Thoracic aorta (tissue), 2 donors: ENCODE results near the gene NCAPD3. TPM values are rescaled to one million over a fixed set of nuclear protein-coding genes. Genes with fewer than 3 reads are reported as not detected.

Source experiments
- ATAC-seq: fragments of 150-250 bp; one replicate; pipeline ENCODE4 v1.8.0; 2017; ENCODE audit warnings: low read depth; ENCODE audit not compliant: insufficient number of reproducible peaks, low FRiP score
- DNase-seq: peaks from one replicate; pipeline ENCODE4 v3.0.0-alpha.2; 2020; ENCODE audit warnings: low spot score
- H3K27ac ChIP-seq, 2 donors: fragments of 200-600 bp; sonication (generic); 1 replicate in 1 of 2; 2 replicates in 1 of 2; pipeline ENCODE4 v1.5.1; 2016; ENCODE audit warnings: mild to moderate bottlenecking in 2 of 2, moderate library complexity in 2 of 2
- H3K27me3 ChIP-seq: fragments of 200-600 bp; sonication (generic); replicated peaks from 2 replicates; pipeline ENCODE4 v1.6.0; 2016; ENCODE audit warnings: mild to moderate bottlenecking; ENCODE audit not compliant: insufficient read depth
- H3K36me3 ChIP-seq: fragments of 200-600 bp; sonication (generic); one replicate; pipeline ENCODE4 v1.5.1; 2016
- H3K4me1 ChIP-seq, 2 donors: fragments of 200-600 bp; sonication (generic); 1 replicate in 1 of 2; 2 replicates in 1 of 2; pipeline versions ENCODE4 v1.5.1 to v1.6.0; 2016; ENCODE audit warnings: low read depth in 2 of 2, mild to moderate bottlenecking in 1 of 2; ENCODE audit not compliant: control insufficient read depth in 1 of 2
- H3K4me3 ChIP-seq: fragments of 200-600 bp; sonication (generic); 2 replicates; pipeline ENCODE4 v1.5.1; 2016; ENCODE audit warnings: mild to moderate bottlenecking
- H3K9me3 ChIP-seq: fragments of 200-600 bp; sonication (generic); 2 replicates; pipeline ENCODE4 v1.5.1; 2016
- total RNA-seq, 2 donors: library from RNA; depleted of rRNA; stranded (reverse); fragments of >200 nt; gene quantifications; one replicate each; pipeline versions ENCODE4 v1.1.0 to v1.2.3, GENCODE V29; 2016
- TF ChIP-seq, protein P1 (sequence below): fragments of 200-600 bp; sonication (generic); IDR thresholded peaks from one replicate; pipeline ENCODE4 v1.5.1; 2019; ENCODE audit warnings: antibody characterized with exemption

NCAPD3 gene
- total RNA-seq, 2 donors from 2014 or later, result 7.4 to 9.2 TPM

GRCh38 chr11:134250246-134250645 lies 26.5 kb upstream of the NCAPD3 start:
- Histone ChIP-seq H3K36me3 (peaks cover 44% of the 10 kb centered on the region), H3K27ac (no peak overlapping the region), H3K4me1 (peaks cover 17 to 21% of the 10 kb centered on the region in 2 donors), H3K9me3 (no peaks in the 10 kb centered on the region), H3K27me3 (no peaks in the 10 kb centered on the region), H3K4me3 (no peak overlapping the region)
- TF ChIP-seq, protein P1, sequence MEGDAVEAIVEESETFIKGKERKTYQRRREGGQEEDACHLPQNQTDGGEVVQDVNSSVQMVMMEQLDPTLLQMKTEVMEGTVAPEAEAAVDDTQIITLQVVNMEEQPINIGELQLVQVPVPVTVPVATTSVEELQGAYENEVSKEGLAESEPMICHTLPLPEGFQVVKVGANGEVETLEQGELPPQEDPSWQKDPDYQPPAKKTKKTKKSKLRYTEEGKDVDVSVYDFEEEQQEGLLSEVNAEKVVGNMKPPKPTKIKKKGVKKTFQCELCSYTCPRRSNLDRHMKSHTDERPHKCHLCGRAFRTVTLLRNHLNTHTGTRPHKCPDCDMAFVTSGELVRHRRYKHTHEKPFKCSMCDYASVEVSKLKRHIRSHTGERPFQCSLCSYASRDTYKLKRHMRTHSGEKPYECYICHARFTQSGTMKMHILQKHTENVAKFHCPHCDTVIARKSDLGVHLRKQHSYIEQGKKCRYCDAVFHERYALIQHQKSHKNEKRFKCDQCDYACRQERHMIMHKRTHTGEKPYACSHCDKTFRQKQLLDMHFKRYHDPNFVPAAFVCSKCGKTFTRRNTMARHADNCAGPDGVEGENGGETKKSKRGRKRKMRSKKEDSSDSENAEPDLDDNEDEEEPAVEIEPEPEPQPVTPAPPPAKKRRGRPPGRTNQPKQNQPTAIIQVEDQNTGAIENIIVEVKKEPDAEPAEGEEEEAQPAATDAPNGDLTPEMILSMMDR, result no peak
- no peak for DNase-seq
- no peak for ATAC-seq

DNA sequence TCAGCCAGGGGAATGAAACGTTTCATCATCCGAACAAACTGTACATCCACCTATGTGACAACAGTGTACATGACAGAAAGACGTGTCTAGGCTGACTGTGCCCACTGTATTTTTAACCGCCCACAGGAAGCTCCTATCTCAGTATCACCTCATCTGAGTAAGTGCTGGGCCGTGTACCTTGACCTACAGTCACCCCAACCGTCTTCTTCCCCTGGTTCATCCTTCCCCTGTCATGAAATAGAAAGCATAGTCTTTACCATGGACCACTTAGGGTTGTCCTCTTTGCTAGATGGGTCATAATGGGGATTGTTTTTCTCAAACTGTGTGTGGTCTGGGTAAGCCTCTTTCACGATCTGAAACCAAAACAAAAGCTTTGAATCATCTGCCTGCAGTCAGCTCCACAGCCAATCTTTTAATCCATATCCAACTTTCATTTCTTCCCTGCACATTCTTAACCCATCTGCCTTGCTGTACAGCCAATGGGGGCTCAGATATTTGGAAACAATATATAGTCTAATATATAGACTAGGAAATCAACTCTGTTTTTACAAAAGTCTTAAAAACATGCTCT lies 25.2 kb upstream of the NCAPD3 start:
- DNase-seq (no peak), ATAC-seq (no peak)
- H3K27ac ChIP-seq, result no peak overlapping the region
- no peaks in the 10 kb centered on the region for H3K9me3 ChIP-seq
- H3K27me3 ChIP-seq, result no peaks in the 10 kb centered on the region
- TF ChIP-seq, protein P1, result no peak
- peaks cover 56% of the 10 kb centered on the region for H3K36me3 ChIP-seq
- H3K4me1 ChIP-seq, result peaks cover 6 to 13% of the 10 kb centered on the region in 2 donors
- no peak overlapping the region for H3K4me3 ChIP-seq

- no peaks in the 10 kb centered on the region for H3K9me3 ChIP-seq
- ATAC-seq (no peak), DNase-seq (no peak)
- no peak overlapping the region for H3K4me3 ChIP-seq
- H3K27ac ChIP-seq, result no peak overlapping the region
- H3K4me1 ChIP-seq, result peaks cover 0 to 2% of the 10 kb centered on the region in 2 donors
- H3K27me3 ChIP-seq, result no peaks in the 10 kb centered on the region
- H3K36me3 ChIP-seq, result peaks cover 76% of the 10 kb centered on the region
- TF ChIP-seq, protein P1, result no peak
These were observed 22.9 kb upstream of the NCAPD3 start for GRCh38 chr11:134246678-134247077.

GRCh38 chr11:134246100-134246499 lies 22.3 kb upstream of the NCAPD3 start:
- no peak for DNase-seq
- Histone ChIP-seq H3K4me1 (no peaks in the 10 kb centered on the region), H3K36me3 (peaks cover 78% of the 10 kb centered on the region), H3K9me3 (no peaks in the 10 kb centered on the region), H3K4me3 (no peak overlapping the region), H3K27me3 (no peaks in the 10 kb centered on the region), H3K27ac (no peak overlapping the region)
- TF ChIP-seq, protein P1, result no peak
- no peak for ATAC-seq

GRCh38 chr11:134245434-134245833 lies 21.7 kb upstream of the NCAPD3 start:
- Histone ChIP-seq H3K4me3 (no peak overlapping the region), H3K36me3 (peaks cover 75% of the 10 kb centered on the region), H3K9me3 (no peaks in the 10 kb centered on the region), H3K27me3 (no peaks in the 10 kb centered on the region), H3K4me1 (no peaks in the 10 kb centered on the region), H3K27ac (no peak overlapping the region)
- ATAC-seq (no peak), DNase-seq (no peak)
- TF ChIP-seq, protein P1, result no peak
